HUES64 (cell line): ENCODE measurements around the gene PLCL1.
"Not testable (repeated sequence)": the region's sequence is repeated elsewhere in the genome, so short reads cannot be mapped to it uniquely, and the experiment has no call there.

Source experiments
- H3K27ac ChIP-seq: 2 replicates; pipeline ENCODE4 v1.7.0; 2013; ENCODE audit warnings: low read depth, low read length, inconsistent platforms
- H3K27me3 ChIP-seq: 2 replicates; pipeline ENCODE4 v1.6.1; 2013; ENCODE audit warnings: mild to moderate bottlenecking, low read length; ENCODE audit not compliant: insufficient read depth
- H3K36me3 ChIP-seq: 2 replicates; pipeline ENCODE4 v1.6.1; 2013; ENCODE audit warnings: mild to moderate bottlenecking, low read length; ENCODE audit not compliant: insufficient read depth
- H3K4me1 ChIP-seq: 2 replicates; pipeline ENCODE4 v1.6.1; 2013; ENCODE audit warnings: mild to moderate bottlenecking, low read length, moderate library complexity; ENCODE audit not compliant: insufficient read depth
- H3K4me3 ChIP-seq: 2 replicates; pipeline ENCODE4 v1.5.1; 2013; ENCODE audit warnings: mild to moderate bottlenecking, low read length, moderate library complexity
- H3K9ac ChIP-seq: 2 replicates; pipeline ENCODE4 v1.6.1; 2013; ENCODE audit warnings: mild to moderate bottlenecking, low read depth, low read length
- H3K9me3 ChIP-seq: 2 replicates; pipeline ENCODE4 v1.6.1; 2013; ENCODE audit warnings: low read depth, low read length; ENCODE audit not compliant: insufficient read depth
- WGBS: fragments of 150-250, 120-280 bp; methylation state at CpG from one replicate; pipeline ENCODE4 v1.1.7; 2013; ENCODE audit warnings: missing lambda C conversion rate; 5-methylcytosine and 5-hydroxymethylcytosine counted together

Gene PLCL1

GRCh38 chr2:198191651-198192050 is 387.3 kb downstream of the PLCL1 start:
- Histone ChIP-seq H3K4me1 (no peaks in the 10 kb centered on the region), H3K27me3 (no peaks in the 10 kb centered on the region), H3K9me3 (no peaks in the 10 kb centered on the region), H3K27ac (no peak overlapping the region), H3K4me3 (no peak overlapping the region), H3K36me3 (no peaks in the 10 kb centered on the region), H3K9ac (no peak overlapping the region)
- WGBS: 92% methylated on average over 1 of the region's 1 CpG

DNA sequence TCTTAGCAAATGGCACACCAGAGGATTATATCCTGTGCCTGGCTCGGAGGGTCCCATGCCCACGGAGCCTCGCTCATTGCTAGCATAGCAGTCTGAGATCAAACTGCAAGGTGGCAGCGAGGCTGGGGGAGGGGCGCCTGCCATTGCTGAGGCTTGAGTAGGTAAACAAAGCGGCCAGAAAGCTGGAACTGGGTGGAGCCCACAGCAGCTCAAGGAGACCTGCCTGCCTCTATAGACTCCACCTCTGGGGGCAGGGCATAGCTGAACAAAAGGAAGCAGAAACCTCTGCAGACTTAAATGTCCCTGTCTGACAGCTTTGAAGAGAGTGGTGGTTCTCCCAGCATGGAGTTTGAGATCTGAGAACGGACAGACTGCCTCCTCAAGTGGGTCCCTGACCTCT is 392.2 kb downstream of the PLCL1 start:
- not testable (repeated sequence) for H3K9ac ChIP-seq, H3K4me1 ChIP-seq, H3K36me3 ChIP-seq, H3K9me3 ChIP-seq, H3K4me3 ChIP-seq, H3K27ac ChIP-seq, H3K27me3 ChIP-seq
- WGBS: 77% methylated on average over 7 of the region's 7 CpGs
